GM23338 (cell line): Measurements from ENCODE around the gene RASAL3.

Experiments
- CTCF ChIP-seq, 2 experiments: fragments of 200-600 bp in 1 of 2; sonication (generic) in 1 of 2; conservative IDR thresholded peaks; 2 replicates each; pipeline versions ENCODE4 v1.5.1 to v1.6.1; 2016 to 2017; ENCODE audit warnings: antibody characterized with exemption in 2 of 2, low read depth in 2 of 2, mild to moderate bottlenecking in 2 of 2, moderate library complexity in 1 of 2
- EZH2phosphoT487 ChIP-seq: fragments of 200-600 bp; sonication (generic); IDR thresholded peaks from one replicate; pipeline ENCODE4 v1.8.1; 2018; ENCODE audit warnings: antibody characterized with exemption; ENCODE audit not compliant: unreplicated experiment
- POLR2AphosphoS5 ChIP-seq: IDR thresholded peaks from 2 replicates; pipeline ENCODE4 v1.6.1; 2016; ENCODE audit warnings: antibody characterized with exemption, low read depth
- REST ChIP-seq: IDR thresholded peaks from one replicate; pipeline ENCODE4 v1.6.1; 2018; ENCODE audit warnings: antibody characterized with exemption; ENCODE audit not compliant: unreplicated experiment

GRCh38 chr19:15441317-15441716, 23.0 kb downstream of the RASAL3 start:
- TF ChIP-seq CTCF (conservative IDR thresholded peaks at IDR 0.05; ENCODE audit: low read depth in 2 of 2) (no peak), POLR2AphosphoS5 (no peak), REST (no peak), EZH2phosphoT487 (no peak)
